MM.1S (cell line): ENCODE measurements around the gene GAGE12H.
"Not testable (repeated sequence)": the region's sequence is repeated elsewhere in the genome, so short reads cannot be mapped to it uniquely, and the experiment has no call there.

Experiments used
- DNase-seq: peaks from one replicate; pipeline ENCODE4 v3.0.0-alpha.2; 2015
- H2AFZ ChIP-seq: fragments of 300-600 bp; sonication (generic); 2 replicates; pipeline ENCODE4 v1.6.0; 2016; ENCODE audit warnings: antibody characterized with exemption, low read length
- H3F3A ChIP-seq: fragments of 300-600 bp; sonication (generic); 2 replicates; pipeline ENCODE4 v1.6.1; 2016; ENCODE audit warnings: mild to moderate bottlenecking, antibody characterized with exemption, low read length, moderate library complexity, mixed read lengths; ENCODE audit not compliant: insufficient read depth
- H3K27ac ChIP-seq: fragments of 300-600 bp; sonication (generic); 2 replicates; pipeline ENCODE4 v1.5.1; 2016; ENCODE audit warnings: mild to moderate bottlenecking, low read length
- H3K27me3 ChIP-seq: fragments of 300-600 bp; sonication (generic); replicated peaks from 2 replicates; pipeline ENCODE4 v1.6.0; 2016; ENCODE audit warnings: low read length; ENCODE audit not compliant: insufficient read depth
- H3K36me3 ChIP-seq: fragments of 300-600 bp; sonication (generic); replicated peaks from 2 replicates; pipeline ENCODE4 v1.6.1; 2016; ENCODE audit warnings: mild to moderate bottlenecking, low read length, mixed read lengths; ENCODE audit not compliant: insufficient read depth
- H3K4me1 ChIP-seq: fragments of 300-600 bp; sonication (generic); 2 replicates; pipeline ENCODE4 v1.6.1; 2016; ENCODE audit warnings: low read length, mixed read lengths
- H3K4me2 ChIP-seq: fragments of 300-600 bp; sonication (generic); 2 replicates; pipeline ENCODE4 v1.6.0; 2016; ENCODE audit warnings: low read depth, low read length
- H3K4me3 ChIP-seq: fragments of 300-600 bp; sonication (generic); 2 replicates; pipeline ENCODE4 v1.5.1; 2016; ENCODE audit warnings: low read length, mixed read lengths
- H3K79me2 ChIP-seq: fragments of 300-600 bp; sonication (generic); 2 replicates; pipeline ENCODE4 v1.6.1; 2016; ENCODE audit warnings: mixed run types, low read length, mixed read lengths
- H3K9ac ChIP-seq: fragments of 300-600 bp; sonication (generic); 2 replicates; pipeline ENCODE4 v1.6.1; 2016; ENCODE audit warnings: low read length, mixed read lengths
- H3K9me2 ChIP-seq: fragments of 300-600 bp; sonication (generic); replicated peaks from 2 replicates; pipeline ENCODE4 v1.6.1; 2016; ENCODE audit warnings: mild to moderate bottlenecking, low read length, mixed read lengths; ENCODE audit not compliant: insufficient read depth
- H3K9me3 ChIP-seq: fragments of 300-600 bp; sonication (generic); replicated peaks from 2 replicates; pipeline ENCODE4 v1.6.1; 2016; ENCODE audit warnings: mild to moderate bottlenecking, low read length, mixed read lengths; ENCODE audit not compliant: insufficient read depth
- H4K20me1 ChIP-seq: fragments of 300-600 bp; sonication (generic); 2 replicates; pipeline ENCODE4 v1.6.1; 2016; ENCODE audit warnings: mild to moderate bottlenecking, low read length, moderate library complexity, mixed read lengths; ENCODE audit not compliant: insufficient read depth

Gene GAGE12H

GRCh38 chrX:49579649-49580048, at the start of gene GAGE12H:
TSS of gene GAGE12H (plus strand) at chrX:49579949. CDS start at chrX:49581104, 1,155 bp downstream.
- H3K27ac ChIP-seq, H3K9me2 ChIP-seq, H3K36me3 ChIP-seq, H2AFZ ChIP-seq, H3K4me1 ChIP-seq, H3K9me3 ChIP-seq, H3K27me3 ChIP-seq, H4K20me1 ChIP-seq, H3K9ac ChIP-seq, H3F3A ChIP-seq, H3K4me3 ChIP-seq, H3K4me2 ChIP-seq, DNase-seq, H3K79me2 ChIP-seq: not testable (repeated sequence)

GRCh38 chrX:49531877-49532276, 47.9 kb upstream of the GAGE12H start, which contains the start of gene GAGE12C:
TSS of gene GAGE12C (plus strand) at chrX:49532177. CDS start at chrX:49533332, 1,155 bp downstream.
- not testable (repeated sequence) for H3K4me2 ChIP-seq, H3K27me3 ChIP-seq, H3K4me1 ChIP-seq, DNase-seq, H3K9ac ChIP-seq, H3K27ac ChIP-seq, H3K9me3 ChIP-seq, H3F3A ChIP-seq, H3K4me3 ChIP-seq, H3K36me3 ChIP-seq, H2AFZ ChIP-seq, H3K79me2 ChIP-seq, H3K9me2 ChIP-seq, H4K20me1 ChIP-seq

- not testable (repeated sequence) for H3K9me2 ChIP-seq, H3K9me3 ChIP-seq, H3K4me1 ChIP-seq, H3F3A ChIP-seq, H3K27me3 ChIP-seq, H2AFZ ChIP-seq, H3K9ac ChIP-seq, H3K36me3 ChIP-seq, DNase-seq, H3K79me2 ChIP-seq, H4K20me1 ChIP-seq, H3K4me3 ChIP-seq, H3K27ac ChIP-seq, H3K4me2 ChIP-seq
Measured at GRCh38 chrX:49541433-49541832, 38.3 kb upstream of the GAGE12H start, which contains the start of gene GAGE12D. TSS of gene GAGE12D (plus strand) at chrX:49541733. CDS start at chrX:49542888, 1,155 bp downstream.

GRCh38 chrX:49550989-49551388, 28.8 kb upstream of the GAGE12H start, which contains the start of gene GAGE12E:
TSS of gene GAGE12E (plus strand) at chrX:49551289. CDS start at chrX:49552444, 1,155 bp downstream.
- H3K27ac ChIP-seq, H2AFZ ChIP-seq, H3K9me2 ChIP-seq, H3K4me3 ChIP-seq, H3F3A ChIP-seq, H3K4me2 ChIP-seq, H3K9me3 ChIP-seq, H3K4me1 ChIP-seq, H3K9ac ChIP-seq, H4K20me1 ChIP-seq, DNase-seq, H3K36me3 ChIP-seq, H3K79me2 ChIP-seq, H3K27me3 ChIP-seq: not testable (repeated sequence)

- H3K9me3 ChIP-seq, H3K36me3 ChIP-seq, H2AFZ ChIP-seq, H3K9ac ChIP-seq, H3K4me1 ChIP-seq, DNase-seq, H3K4me2 ChIP-seq, H4K20me1 ChIP-seq, H3F3A ChIP-seq, H3K4me3 ChIP-seq, H3K27ac ChIP-seq, H3K27me3 ChIP-seq, H3K79me2 ChIP-seq, H3K9me2 ChIP-seq: not testable (repeated sequence)
Measured at GRCh38 chrX:49560542-49560941, 19.2 kb upstream of the GAGE12H start, which contains the start of gene GAGE12F. TSS of gene GAGE12F (plus strand) at chrX:49560842. CDS start at chrX:49561997, 1,155 bp downstream.

- DNase-seq, H3K9me2 ChIP-seq, H3K27ac ChIP-seq, H3K27me3 ChIP-seq, H3K79me2 ChIP-seq, H3K9me3 ChIP-seq, H3K4me3 ChIP-seq, H3K9ac ChIP-seq, H2AFZ ChIP-seq, H4K20me1 ChIP-seq, H3F3A ChIP-seq, H3K4me1 ChIP-seq, H3K36me3 ChIP-seq, H3K4me2 ChIP-seq: not testable (repeated sequence)
Measured at GRCh38 chrX:49568728-49569127, 11.0 kb upstream of the GAGE12H start.

GRCh38 chrX:49569152-49569551, 10.6 kb upstream of the GAGE12H start:
- not testable (repeated sequence) for H3K4me3 ChIP-seq, H4K20me1 ChIP-seq, H3K79me2 ChIP-seq, H3K4me2 ChIP-seq, H3K9ac ChIP-seq, DNase-seq, H3K9me2 ChIP-seq, H2AFZ ChIP-seq, H3K27ac ChIP-seq, H3K9me3 ChIP-seq, H3K27me3 ChIP-seq, H3K4me1 ChIP-seq, H3K36me3 ChIP-seq, H3F3A ChIP-seq

- H3K36me3 ChIP-seq, H3K9ac ChIP-seq, H2AFZ ChIP-seq, H3K4me2 ChIP-seq, H3K9me3 ChIP-seq, H3K9me2 ChIP-seq, H3K4me1 ChIP-seq, DNase-seq, H3K27me3 ChIP-seq, H3F3A ChIP-seq, H4K20me1 ChIP-seq, H3K27ac ChIP-seq, H3K4me3 ChIP-seq, H3K79me2 ChIP-seq: not testable (repeated sequence)
Measured at GRCh38 chrX:49570100-49570499, 9.6 kb upstream of the GAGE12H start, which contains the start of gene GAGE12G. TSS of gene GAGE12G (plus strand) at chrX:49570400. CDS start at chrX:49571555, 1,155 bp downstream.
